C4-2B (cell line): ENCODE results near the gene SLN.

ENCODE experiments used
- CTCF ChIP-seq: fragments of 450-650 bp; conservative IDR thresholded peaks from 2 replicates; pipeline ENCODE4 v1.5.1; 2017; ENCODE audit warnings: mild to moderate bottlenecking
- ZFX ChIP-seq: fragments of 450-650 bp; IDR thresholded peaks from 2 replicates; pipeline ENCODE4 v1.6.1; 2017

GRCh38 chr11:107713009-107713408 is 1.2 kb upstream of the SLN start:
- TF ChIP-seq CTCF (no peak), ZFX (no peak)
